ENCODE data around the gene DPEP2.
A peak's percentile ranks its signal among the peaks of the same experiment; 100 is the strongest.
"Not testable (repeated sequence)": the region's sequence is repeated elsewhere in the genome, so short reads cannot be mapped to it uniquely, and the experiment has no call there.

Gene DPEP2

GRCh38 chr16:67953641-67954375 is 45.5 kb downstream of the DPEP2 start:
- no peak for DNase-seq

- DNase-seq = no peak
These were observed 47.8 kb downstream of the DPEP2 start for GRCh38 chr16:67951485-67951884.

DNA sequence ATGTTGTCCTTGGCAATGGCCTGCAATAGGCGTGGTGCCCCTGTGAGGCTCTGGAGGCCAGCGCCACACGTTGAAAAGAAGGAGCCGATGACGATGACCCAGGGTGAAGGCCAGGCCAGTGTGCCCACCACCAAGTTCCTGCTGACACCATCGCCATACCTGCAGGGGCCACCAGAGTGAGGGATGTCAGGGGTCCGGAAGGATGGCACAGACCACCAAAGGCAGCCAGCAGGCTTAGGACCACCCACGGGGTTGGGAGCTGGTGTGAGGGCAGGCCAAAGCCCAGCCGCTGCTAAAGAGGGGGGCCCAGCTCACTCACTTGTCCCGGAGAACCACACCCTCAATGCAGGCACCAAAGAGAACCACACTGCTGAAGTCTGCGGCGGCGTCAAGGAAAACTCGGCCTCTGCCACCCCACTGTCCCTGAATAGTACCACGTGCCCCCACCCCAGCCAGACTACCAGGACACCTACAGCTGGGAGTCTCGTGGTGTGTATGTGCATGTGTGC is 48.9 kb downstream of the DPEP2 start:
- no peak for DNase-seq

DNA sequence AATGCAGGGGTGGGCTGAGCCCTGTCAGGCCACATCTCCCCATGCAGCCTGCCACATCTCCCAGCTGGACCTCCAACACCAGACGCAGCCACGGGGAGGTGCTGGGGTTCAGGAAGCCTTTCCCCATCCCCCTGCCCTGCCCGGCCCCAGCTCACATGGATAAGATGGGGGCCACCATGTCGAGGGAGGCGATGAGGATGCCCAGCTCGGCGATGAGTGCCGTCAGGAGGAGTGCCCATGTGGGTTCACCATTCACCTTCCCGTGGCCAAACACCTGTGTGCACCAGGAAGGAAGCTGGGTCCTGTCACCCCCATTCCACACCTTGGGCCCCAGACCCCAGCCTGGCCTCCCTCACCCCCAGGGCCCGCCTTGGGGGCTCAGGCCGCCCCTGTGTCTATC is 49.6 kb downstream of the DPEP2 start:
- no peak for DNase-seq

GRCh38 chr16:67948015-67948414 is 51.3 kb downstream of the DPEP2 start:
- DNase-seq = no peak

DNA sequence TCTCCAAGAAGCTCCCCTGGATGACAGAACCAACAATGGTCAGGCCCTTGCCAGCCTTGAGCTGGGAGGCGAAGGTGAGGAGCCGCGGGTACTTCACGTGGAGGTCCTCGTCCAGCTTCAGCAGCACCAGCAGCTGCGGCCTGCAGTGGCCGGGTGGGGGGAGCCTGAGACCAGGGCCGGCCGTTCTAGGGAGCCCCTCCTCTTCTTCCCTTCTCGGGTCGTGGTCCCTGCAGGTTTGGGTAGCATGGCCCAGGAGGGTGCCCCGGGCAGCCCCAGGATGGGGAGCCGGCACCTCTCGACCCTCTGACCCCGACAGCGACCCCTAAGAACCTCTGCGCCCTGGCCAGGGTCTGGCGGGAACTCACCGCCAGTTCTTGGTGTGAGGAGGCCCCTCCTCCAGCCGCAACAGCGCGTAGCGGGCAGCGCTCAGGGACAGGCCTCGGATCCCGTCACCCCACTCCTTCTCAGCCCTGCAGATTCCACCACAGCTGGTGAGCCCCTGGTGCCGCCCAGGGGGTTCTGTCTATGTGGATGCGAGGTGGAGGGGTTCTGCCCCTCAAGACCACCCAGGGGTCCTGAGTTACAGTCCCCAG is 52.2 kb downstream of the DPEP2 start:
- DNase-seq = no peak

DNA sequence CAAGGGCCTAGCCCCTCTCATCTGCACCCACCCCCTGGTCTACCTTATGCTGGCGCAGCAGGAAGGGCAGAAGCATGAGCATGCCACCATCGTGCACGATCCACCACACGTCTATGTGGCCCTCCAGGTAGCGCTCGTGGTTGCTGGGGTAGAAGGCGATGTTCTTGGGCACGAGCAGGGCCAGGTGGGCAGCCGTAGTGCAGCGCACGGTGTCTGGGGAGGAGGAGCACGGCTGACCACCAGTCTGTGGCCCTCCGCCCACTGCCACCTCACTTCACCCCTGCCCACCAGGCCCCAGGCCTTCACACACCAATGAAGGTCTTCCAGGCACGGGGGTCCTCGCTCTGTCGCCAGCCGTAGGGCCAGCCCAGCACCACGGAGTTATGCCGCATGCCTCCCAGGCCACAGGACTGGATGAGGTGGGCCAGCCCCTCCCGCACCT is 53.1 kb downstream of the DPEP2 start:
- no peak for DNase-seq

- DNase-seq = no peak
These were observed 53.8 kb downstream of the DPEP2 start for GRCh38 chr16:67945392-67945933.

DNA sequence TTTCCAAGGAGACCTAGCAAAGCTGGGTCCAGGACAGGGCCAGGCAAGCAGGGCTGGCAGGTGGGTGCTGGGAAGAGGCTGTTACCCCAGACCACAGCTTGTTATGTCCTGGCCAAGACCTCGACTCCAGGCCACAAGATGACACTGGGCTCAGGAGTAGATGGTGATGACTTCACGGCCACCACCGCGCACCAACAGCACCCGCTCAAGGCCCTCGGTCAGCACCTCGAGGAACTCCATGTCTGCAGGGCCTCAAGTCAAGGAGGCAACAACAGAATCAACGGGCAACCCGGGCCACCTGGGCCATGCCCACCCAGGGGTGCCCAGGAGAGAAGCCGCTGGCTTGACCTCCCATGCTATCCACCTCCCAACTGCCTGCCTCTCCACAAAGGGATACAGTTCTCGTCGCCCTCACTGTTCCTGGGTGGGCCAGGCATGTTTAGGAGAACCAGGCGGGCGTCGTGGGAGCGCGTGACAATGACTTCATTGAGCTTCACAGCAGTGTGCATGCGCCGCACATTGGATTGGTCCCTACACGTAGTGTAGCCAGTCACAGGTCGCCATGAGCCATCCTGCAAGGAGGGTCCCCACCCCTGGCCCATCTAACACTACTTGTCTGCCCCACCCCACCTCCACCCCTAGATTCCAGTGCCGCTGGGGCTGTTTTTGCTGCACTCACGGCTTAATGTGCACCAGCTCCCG is 54.4 kb downstream of the DPEP2 start:
- no peak for DNase-seq

DNA sequence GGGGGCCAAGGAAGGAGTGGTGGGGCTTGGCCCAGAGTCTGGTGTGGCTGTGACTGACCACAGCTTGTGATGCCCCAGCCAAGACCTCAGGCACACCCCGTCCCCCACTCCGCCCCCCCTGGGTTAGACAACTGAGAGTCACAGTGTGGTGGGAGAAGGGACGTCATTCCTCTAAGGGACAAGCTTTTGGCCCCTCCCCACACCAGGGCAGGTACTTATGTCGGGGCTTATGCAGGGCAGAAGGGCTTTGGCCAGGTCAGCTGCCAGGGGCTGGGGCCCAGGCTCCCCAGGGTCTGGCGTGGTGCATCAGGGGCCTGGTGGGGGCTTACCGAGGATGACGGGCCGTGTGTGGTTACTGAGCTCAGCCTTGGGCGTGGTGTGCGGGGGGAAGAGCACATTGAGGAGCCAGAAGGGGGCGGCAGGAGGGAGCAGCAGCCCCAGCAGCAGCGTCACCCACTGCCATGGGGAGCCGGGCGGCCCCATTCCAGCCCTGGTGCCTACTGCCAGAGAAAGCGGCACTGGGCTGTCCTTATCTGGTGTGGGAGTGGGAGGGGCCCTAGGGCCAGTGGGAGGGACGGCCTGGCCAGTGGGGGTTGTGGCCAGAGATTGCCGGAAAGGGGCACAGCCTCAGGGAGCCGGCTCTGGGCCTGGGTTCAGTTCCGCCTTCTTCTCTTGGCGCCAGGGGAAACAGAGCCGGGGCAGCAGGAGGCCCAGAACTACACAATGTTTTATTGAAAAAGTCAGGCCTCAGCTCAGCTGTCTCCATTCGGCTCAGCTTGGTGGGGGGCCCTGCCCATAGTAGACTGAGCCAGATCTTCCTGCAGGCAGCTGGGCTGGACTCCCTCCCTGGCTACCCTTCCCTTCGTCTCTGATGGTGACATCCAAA is 55.4 kb downstream of the DPEP2 start, which contains the start of gene LCAT:
LCAT (minus strand) TSS at position 502 of the 886 bp plus-strand sequence; CDS start at position 483, 19 bp downstream.
- DNase-seq = no peak

DNA sequence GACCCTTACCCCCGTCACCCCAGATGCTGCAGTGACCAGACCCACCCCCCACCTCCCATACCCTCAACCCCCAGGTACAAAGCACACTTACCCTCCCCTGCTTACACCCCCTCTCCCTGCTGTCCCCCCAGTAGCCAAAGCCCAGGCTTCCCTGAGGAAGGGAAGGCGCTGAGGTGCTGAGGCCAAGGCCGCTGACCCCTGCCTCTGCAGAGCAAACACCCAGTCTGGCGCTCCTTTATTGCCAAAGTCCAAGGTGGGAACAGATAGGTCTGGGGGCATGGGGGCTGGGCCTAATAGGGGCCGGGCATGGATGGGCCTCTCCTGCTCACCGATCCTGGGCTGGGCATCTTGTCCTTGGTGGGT is 56.0 kb downstream of the DPEP2 start:
- DNase-seq = no peak

DNA sequence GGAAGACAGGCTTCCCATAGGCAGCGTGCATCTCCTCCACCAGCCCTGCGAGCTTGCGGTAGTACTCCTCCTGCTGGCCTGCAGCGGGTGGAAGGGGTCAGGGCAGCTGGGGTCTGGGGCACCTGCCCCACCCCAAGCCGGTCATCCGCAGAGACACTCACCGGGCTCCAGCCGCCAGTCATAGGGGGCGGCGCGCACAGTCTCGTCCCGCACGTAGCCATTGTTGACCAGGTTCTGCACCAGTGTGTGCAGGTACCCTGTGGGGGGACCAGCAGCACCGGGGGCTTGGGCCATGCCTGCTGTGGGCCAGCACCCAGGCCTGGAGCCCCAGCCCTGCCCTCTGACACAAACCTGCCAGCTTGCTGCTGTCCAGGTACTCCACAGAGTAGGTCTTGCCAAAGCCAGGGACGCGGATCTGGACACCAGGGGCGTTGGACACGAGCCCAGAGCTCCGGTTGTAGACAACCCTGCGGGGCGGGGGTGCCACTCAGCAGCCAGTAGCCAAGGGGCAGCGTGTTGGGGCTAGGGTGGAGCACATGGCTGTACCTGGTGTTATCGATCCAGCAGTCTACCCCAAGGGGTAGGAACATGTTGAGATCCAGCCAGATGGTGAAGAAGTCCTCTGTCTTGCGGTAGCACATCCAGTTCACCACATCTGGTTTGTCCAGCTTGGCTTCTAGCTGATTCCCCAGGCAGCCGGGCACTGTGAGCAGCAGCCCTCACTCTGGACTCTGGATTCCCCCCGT is 56.6 kb downstream of the DPEP2 start:
- no peak for DNase-seq

GRCh38 chr16:67942200-67942509 is 57.1 kb downstream of the DPEP2 start:
- DNase-seq = peak; percentile 26

GRCh38 chr16:67941469-67942199 is 57.6 kb downstream of the DPEP2 start:
- DNase-seq = no peak

GRCh38 chr16:67940446-67941089 is 58.7 kb downstream of the DPEP2 start:
- no peak for DNase-seq

DNA sequence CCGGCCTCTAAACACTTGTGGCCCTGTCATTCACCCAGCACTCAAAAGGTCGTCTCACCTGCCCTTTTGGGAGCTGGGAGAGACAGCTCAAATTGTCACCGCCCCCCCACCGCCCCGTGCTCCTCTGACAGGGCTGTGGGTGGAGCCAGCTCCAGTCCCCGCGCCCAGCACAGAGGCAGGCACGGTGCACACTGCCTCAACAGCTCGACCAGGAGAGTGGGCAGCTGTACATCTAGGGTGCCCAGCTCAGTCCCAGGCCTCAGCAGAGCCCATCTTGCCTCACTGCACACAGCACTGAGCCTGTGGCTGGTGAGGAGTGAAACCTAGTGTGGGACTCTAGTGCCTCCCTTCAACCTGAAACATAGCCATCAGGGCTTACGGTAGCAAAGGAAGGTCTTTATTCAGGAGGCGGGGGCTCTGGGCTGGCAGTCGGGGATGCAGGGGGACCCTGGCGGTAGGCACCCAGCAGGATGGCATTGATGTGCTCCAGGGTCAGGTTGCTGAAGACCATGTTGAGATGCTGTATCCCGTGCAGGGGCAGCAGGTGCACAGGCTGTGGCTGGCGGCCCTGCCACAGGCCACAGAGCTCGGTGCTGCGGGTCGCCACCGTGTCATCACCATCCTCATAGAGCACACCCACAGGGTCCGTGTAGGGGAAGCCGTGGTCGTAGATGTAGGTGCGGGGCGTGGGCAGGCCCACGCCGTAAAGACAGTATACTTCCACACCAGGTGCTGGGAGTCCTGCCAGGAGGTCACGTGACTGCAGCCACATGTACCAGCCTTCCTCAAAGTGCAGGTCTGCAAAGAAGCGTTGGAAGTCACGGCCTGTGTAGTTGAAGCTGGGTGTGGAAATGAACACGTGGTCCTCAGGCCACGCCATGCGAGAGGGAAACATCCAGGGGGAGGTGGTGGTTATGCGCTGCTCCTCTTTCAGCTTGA is 59.5 kb downstream of the DPEP2 start:
- DNase-seq = peak; percentile 27

DNA sequence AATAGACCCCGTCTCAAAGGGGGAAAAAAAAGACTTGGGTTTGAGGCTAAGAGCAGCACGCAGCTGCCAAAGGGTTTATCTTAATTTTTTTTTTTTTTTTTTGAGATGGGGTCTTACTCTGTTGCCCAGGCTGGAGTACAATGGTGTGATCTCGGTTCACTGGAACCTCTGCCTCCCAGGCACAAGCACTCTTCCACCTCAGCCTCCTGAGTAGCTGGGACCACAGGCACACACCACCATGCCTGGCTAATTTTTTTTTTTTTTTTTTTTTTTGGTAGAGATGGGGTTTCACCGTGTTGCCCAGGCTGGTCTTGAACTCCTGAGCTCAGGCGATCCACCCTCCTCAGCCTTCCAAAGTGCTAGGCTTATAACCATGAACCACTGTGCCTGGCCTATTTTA is 61.6 kb downstream of the DPEP2 start:
- not testable (repeated sequence) for DNase-seq

Data from activated CD4-positive, alpha-beta T cell treated with anti-CD3 and anti-CD28 coated beads, Interleukin-2, amount 50 U/mL, for 1 hour (primary cell).